Measurements from ENCODE around the gene LRIT1. TPM values are rescaled to one million over a fixed set of nuclear protein-coding genes. Genes with fewer than 3 reads are reported as not detected.

The LRIT1 gene
- polyA plus RNA-seq, 1 donor, result not detected

- H3K9me3 ChIP-seq (ENCODE audit: control insufficient read depth, low read depth, low read length), result no peaks in the 10 kb centered on the region
- no peak overlapping the region for H3K4me3 ChIP-seq (ENCODE audit: low read length)
- no peak overlapping the region for H3K27ac ChIP-seq (ENCODE audit: low read length)
- peaks cover 7% of the 10 kb centered on the region for H3K27me3 ChIP-seq (ENCODE audit: control insufficient read depth, insufficient read depth, low read length)
- DNase-seq, result no peak
- H3K4me1 ChIP-seq (ENCODE audit: control insufficient read depth, insufficient read depth, low read length), result no peaks in the 10 kb centered on the region
- no CpG with 5 or more reads among the region's 12 CpGs for WGBS (ENCODE audit: insufficient coverage, low lambda C conversion rate)
- H3K36me3 ChIP-seq (ENCODE audit: control insufficient read depth, insufficient read depth, low read length), result no peaks in the 10 kb centered on the region
Observed at GRCh38 chr10:84248794-84249193, 7.4 kb upstream of the LRIT1 start.

- WGBS (ENCODE audit: insufficient coverage, low lambda C conversion rate), result no CpG with 5 or more reads among the region's 6 CpGs
- H3K4me1 ChIP-seq (ENCODE audit: control insufficient read depth, insufficient read depth, low read length), result no peaks in the 10 kb centered on the region
- H3K27me3 ChIP-seq (ENCODE audit: control insufficient read depth, insufficient read depth, low read length), result peaks cover 7% of the 10 kb centered on the region
- no peak overlapping the region for H3K4me3 ChIP-seq (ENCODE audit: low read length)
- no peak overlapping the region for H3K27ac ChIP-seq (ENCODE audit: low read length)
- DNase-seq, result no peak
- H3K9me3 ChIP-seq (ENCODE audit: control insufficient read depth, low read depth, low read length), result no peaks in the 10 kb centered on the region
- no peaks in the 10 kb centered on the region for H3K36me3 ChIP-seq (ENCODE audit: control insufficient read depth, insufficient read depth, low read length)
Observed at GRCh38 chr10:84247496-84247895, 6.2 kb upstream of the LRIT1 start.

GRCh38 chr10:84244651-84245270 lies 3.4 kb upstream of the LRIT1 start, which contains the start of gene RGR:
RGR (plus strand) TSS chr10:84245053; CDS start chr10:84245091, 38 bp downstream.
- H3K27me3 ChIP-seq (ENCODE audit: control insufficient read depth, insufficient read depth, low read length), result peaks cover 8% of the 10 kb centered on the region
- no peak within 1 kb of the TSS for H3K4me3 ChIP-seq (ENCODE audit: low read length)
- WGBS (ENCODE audit: insufficient coverage, low lambda C conversion rate), result no CpG with 5 or more reads among the region's 9 CpGs
- no peaks in the 10 kb centered on the region for H3K9me3 ChIP-seq (ENCODE audit: control insufficient read depth, low read depth, low read length)
- DNase-seq, result no peak
- no peaks in the 10 kb centered on the region for H3K36me3 ChIP-seq (ENCODE audit: control insufficient read depth, insufficient read depth, low read length)
- H3K27ac ChIP-seq (ENCODE audit: low read length), result no peak within 1 kb of the TSS
- H3K4me1 ChIP-seq (ENCODE audit: control insufficient read depth, insufficient read depth, low read length), result no peaks in the 10 kb centered on the region

GRCh38 chr10:84243759-84244158 lies 2.4 kb upstream of the LRIT1 start:
- Histone ChIP-seq H3K36me3 (ENCODE audit: control insufficient read depth, insufficient read depth, low read length) (no peaks in the 10 kb centered on the region), H3K4me3 (ENCODE audit: low read length) (no peak overlapping the region), H3K27me3 (ENCODE audit: control insufficient read depth, insufficient read depth, low read length) (peaks cover 9% of the 10 kb centered on the region), H3K27ac (ENCODE audit: low read length) (no peak overlapping the region), H3K9me3 (ENCODE audit: control insufficient read depth, low read depth, low read length) (no peaks in the 10 kb centered on the region), H3K4me1 (ENCODE audit: control insufficient read depth, insufficient read depth, low read length) (no peaks in the 10 kb centered on the region)
- WGBS (ENCODE audit: insufficient coverage, low lambda C conversion rate), result 100% methylated on average over 1 of the region's 3 CpGs
- no peak for DNase-seq

GRCh38 chr10:84238909-84239308 lies 2.4 kb downstream of the LRIT1 start:
- no peak for DNase-seq
- H3K27me3 ChIP-seq (ENCODE audit: control insufficient read depth, insufficient read depth, low read length), result peaks cover 16% of the 10 kb centered on the region
- WGBS (ENCODE audit: insufficient coverage, low lambda C conversion rate), result no CpG with 5 or more reads among the region's 3 CpGs
- no peaks in the 10 kb centered on the region for H3K36me3 ChIP-seq (ENCODE audit: control insufficient read depth, insufficient read depth, low read length)
- no peaks in the 10 kb centered on the region for H3K4me1 ChIP-seq (ENCODE audit: control insufficient read depth, insufficient read depth, low read length)
- H3K9me3 ChIP-seq (ENCODE audit: control insufficient read depth, low read depth, low read length), result no peaks in the 10 kb centered on the region
- no peak overlapping the region for H3K27ac ChIP-seq (ENCODE audit: low read length)
- no peak overlapping the region for H3K4me3 ChIP-seq (ENCODE audit: low read length)

GRCh38 chr10:84237199-84238051 lies 3.9 kb downstream of the LRIT1 start:
- no peaks in the 10 kb centered on the region for H3K4me1 ChIP-seq (ENCODE audit: control insufficient read depth, insufficient read depth, low read length)
- WGBS (ENCODE audit: insufficient coverage, low lambda C conversion rate), result 100% methylated on average over 1 of the region's 52 CpGs
- H3K27ac ChIP-seq (ENCODE audit: low read length), result no peak overlapping the region
- H3K9me3 ChIP-seq (ENCODE audit: control insufficient read depth, low read depth, low read length), result no peaks in the 10 kb centered on the region
- no peak for DNase-seq
- H3K4me3 ChIP-seq (ENCODE audit: low read length), result no peak overlapping the region
- no peaks in the 10 kb centered on the region for H3K36me3 ChIP-seq (ENCODE audit: control insufficient read depth, insufficient read depth, low read length)
- peaks cover 16% of the 10 kb centered on the region for H3K27me3 ChIP-seq (ENCODE audit: control insufficient read depth, insufficient read depth, low read length)

- Histone ChIP-seq H3K36me3 (ENCODE audit: control insufficient read depth, insufficient read depth, low read length) (no peaks in the 10 kb centered on the region), H3K9me3 (ENCODE audit: control insufficient read depth, low read depth, low read length) (no peaks in the 10 kb centered on the region), H3K27ac (ENCODE audit: low read length) (no peak overlapping the region), H3K27me3 (ENCODE audit: control insufficient read depth, insufficient read depth, low read length) (peaks cover 16% of the 10 kb centered on the region), H3K4me3 (ENCODE audit: low read length) (no peak overlapping the region), H3K4me1 (ENCODE audit: control insufficient read depth, insufficient read depth, low read length) (no peaks in the 10 kb centered on the region)
- no peak for DNase-seq
- no CpG with 5 or more reads among the region's 6 CpGs for WGBS (ENCODE audit: insufficient coverage, low lambda C conversion rate)
Observed at GRCh38 chr10:84236807-84237198, 4.5 kb downstream of the LRIT1 start.

GRCh38 chr10:84235096-84235495 lies 6.2 kb downstream of the LRIT1 start:
- peaks cover 16% of the 10 kb centered on the region for H3K27me3 ChIP-seq (ENCODE audit: control insufficient read depth, insufficient read depth, low read length)
- H3K36me3 ChIP-seq (ENCODE audit: control insufficient read depth, insufficient read depth, low read length), result no peaks in the 10 kb centered on the region
- H3K4me1 ChIP-seq (ENCODE audit: control insufficient read depth, insufficient read depth, low read length), result no peaks in the 10 kb centered on the region
- no peak for DNase-seq
- WGBS (ENCODE audit: insufficient coverage, low lambda C conversion rate), result no CpG with 5 or more reads among the region's 4 CpGs
- H3K9me3 ChIP-seq (ENCODE audit: control insufficient read depth, low read depth, low read length), result no peaks in the 10 kb centered on the region
- H3K27ac ChIP-seq (ENCODE audit: low read length), result no peak overlapping the region
- H3K4me3 ChIP-seq (ENCODE audit: low read length), result no peak overlapping the region

GRCh38 chr10:84234479-84234878 lies 6.9 kb downstream of the LRIT1 start:
- no peaks in the 10 kb centered on the region for H3K9me3 ChIP-seq (ENCODE audit: control insufficient read depth, low read depth, low read length)
- no peak overlapping the region for H3K27ac ChIP-seq (ENCODE audit: low read length)
- H3K4me3 ChIP-seq (ENCODE audit: low read length), result no peak overlapping the region
- DNase-seq, result no peak
- H3K36me3 ChIP-seq (ENCODE audit: control insufficient read depth, insufficient read depth, low read length), result no peaks in the 10 kb centered on the region
- H3K27me3 ChIP-seq (ENCODE audit: control insufficient read depth, insufficient read depth, low read length), result peaks cover 14% of the 10 kb centered on the region
- no CpG with 5 or more reads among the region's 4 CpGs for WGBS (ENCODE audit: insufficient coverage, low lambda C conversion rate)
- H3K4me1 ChIP-seq (ENCODE audit: control insufficient read depth, insufficient read depth, low read length), result no peaks in the 10 kb centered on the region

GRCh38 chr10:84233940-84234339 lies 7.4 kb downstream of the LRIT1 start:
- H3K27me3 ChIP-seq (ENCODE audit: control insufficient read depth, insufficient read depth, low read length), result peaks cover 14% of the 10 kb centered on the region
- H3K36me3 ChIP-seq (ENCODE audit: control insufficient read depth, insufficient read depth, low read length), result no peaks in the 10 kb centered on the region
- WGBS (ENCODE audit: insufficient coverage, low lambda C conversion rate), result no CpG with 5 or more reads among the region's 4 CpGs
- no peak for DNase-seq
- no peak overlapping the region for H3K27ac ChIP-seq (ENCODE audit: low read length)
- H3K9me3 ChIP-seq (ENCODE audit: control insufficient read depth, low read depth, low read length), result no peaks in the 10 kb centered on the region
- H3K4me3 ChIP-seq (ENCODE audit: low read length), result no peak overlapping the region
- no peaks in the 10 kb centered on the region for H3K4me1 ChIP-seq (ENCODE audit: control insufficient read depth, insufficient read depth, low read length)
